Umbilical cord (tissue), 2 donors: ENCODE measurements around the gene DNMT1. TPM values are rescaled to one million over a fixed set of nuclear protein-coding genes. Genes with fewer than 3 reads are reported as not detected.

Experiments used
- DNase-seq: peaks from one replicate; pipeline ENCODE4 v3.0.0-alpha.2; 2015; ENCODE audit warnings: low spot score
- total RNA-seq: library from RNA; depleted of rRNA; stranded (reverse); fragments of >200 nt; gene quantifications from one replicate; pipeline ENCODE4 v1.2.3, GENCODE V29; 2014; ENCODE audit warnings: low replicate concordance; ENCODE audit not compliant: insufficient read depth

DNMT1 gene
- total RNA-seq, 1 donor from 2014 or later: 11.3 TPM

DNA sequence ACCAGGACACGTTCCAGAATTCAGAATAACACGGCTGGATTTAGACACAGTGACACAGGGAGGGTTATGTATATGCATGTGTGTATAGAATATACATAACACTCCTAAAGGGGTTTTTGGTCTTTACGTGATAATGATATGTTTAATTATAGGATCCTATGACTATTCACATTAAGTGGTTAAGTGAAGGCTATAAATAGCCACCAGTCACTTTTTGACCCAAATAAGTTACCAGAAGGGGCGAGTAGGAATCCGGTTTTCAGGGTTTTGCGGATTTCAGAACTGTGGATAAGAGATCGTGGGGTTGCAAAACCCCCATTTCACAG, 99.2 kb downstream of the DNMT1 start:
- no peak for DNase-seq

DNA sequence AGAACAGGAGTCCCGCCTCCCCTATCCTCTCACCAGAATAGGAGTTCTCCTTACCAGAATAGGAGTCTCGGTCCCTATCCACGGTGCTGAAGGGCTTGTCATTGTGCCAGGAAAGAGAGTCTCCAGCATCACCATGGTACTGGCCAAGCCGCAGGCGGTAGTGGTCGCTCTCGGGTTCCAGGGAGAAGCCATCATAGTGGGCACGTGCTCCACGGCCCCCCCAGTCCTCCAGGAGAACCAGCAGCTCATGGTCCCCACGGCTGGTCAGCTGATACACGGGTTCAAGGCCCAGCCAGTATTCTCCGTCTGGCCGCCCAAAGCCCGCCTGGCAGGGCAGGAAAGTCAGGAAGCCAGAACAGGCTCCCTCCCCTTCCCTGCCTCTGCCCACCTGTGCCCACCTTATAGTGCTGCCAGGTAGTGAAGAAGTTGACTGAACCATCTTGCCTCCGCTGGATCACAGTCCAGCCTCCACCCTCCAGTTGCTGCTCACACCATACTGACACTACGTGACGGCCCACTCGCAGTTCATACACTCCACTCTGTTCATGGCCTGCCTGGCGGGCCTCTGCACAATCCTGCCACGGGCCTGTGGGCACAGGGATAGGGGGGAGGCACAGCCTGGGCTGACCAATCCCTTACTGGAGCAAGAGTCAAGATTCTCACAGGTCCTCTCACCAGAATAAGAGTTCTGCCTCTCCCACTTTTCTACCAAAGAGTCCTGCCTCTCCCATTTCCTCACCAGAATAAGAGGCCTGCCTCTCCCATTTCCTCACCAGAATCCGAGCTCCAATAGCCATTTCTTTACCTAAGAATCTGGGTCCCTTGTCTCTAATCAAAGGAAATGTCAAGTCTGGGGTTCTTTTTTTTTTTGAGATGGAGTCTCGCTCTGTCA, 101.2 kb downstream of the DNMT1 start:
- DNase-seq: no peak

DNA sequence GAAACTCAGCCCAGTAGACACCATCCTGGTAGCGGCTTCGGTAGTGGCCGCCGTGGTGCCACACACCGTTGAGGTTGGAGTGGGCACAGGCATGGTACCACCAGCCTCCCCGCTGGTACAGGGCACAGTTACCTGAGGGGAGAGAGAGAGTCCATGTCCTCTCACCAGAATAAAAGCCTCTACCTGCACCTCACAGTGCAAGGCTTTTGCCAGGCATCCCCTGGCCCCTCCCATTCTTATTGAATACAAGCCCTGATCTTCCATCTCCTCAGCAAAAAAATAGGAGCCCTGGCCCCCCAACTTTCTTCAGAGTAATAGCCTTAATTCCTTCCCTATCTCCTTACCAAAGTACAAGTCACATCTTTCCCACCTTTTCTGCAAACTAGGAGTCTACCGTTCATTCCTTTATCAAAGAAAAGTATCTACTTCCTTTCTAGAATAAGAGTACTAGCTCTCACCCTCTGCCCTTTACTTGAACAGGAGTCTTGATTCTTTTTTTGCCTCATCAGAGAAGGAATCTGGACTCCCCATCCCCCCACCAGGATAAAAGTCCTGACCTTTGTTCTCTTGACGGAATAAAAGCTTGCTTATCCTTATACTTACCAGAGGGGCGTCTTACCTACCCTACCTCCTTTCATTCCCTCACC, 102.0 kb downstream of the DNMT1 start:
- DNase-seq: no peak

DNA sequence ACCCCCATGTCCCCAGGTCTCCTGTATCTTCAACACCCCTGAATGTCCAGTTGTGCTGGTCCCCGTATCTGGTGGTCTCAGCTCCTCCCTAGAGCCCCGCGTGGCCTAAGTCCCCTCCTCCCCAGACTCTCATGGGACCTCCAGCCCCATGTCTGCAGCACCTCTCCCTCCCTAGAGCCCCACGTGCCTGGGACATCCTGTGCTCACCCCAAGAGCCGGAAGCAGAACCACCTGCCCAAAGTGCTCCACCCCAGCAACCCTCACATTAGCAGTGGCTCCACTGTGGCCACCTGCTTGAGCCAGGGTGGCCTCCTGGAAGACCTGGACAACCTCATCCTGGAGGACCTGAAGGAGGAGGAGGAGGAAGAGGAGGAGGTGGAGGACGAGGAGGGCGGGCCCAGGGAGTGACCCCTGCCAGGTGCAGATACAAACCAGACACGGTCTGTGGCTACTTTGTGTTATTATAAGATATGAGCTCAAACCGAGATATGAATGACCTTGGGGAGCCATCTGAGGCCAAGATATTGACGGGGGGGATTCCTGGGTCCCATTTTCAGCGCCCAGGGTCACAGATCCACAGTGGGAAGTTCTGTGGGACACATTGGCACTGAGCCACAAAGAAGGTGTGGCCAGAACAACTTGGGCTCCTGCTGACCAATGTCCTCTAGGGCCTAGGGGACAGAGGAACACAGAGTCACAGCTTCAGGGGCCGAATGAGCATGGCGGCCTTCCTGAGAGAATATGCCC, 102.7 kb downstream of the DNMT1 start:
- DNase-seq: no peak

DNA sequence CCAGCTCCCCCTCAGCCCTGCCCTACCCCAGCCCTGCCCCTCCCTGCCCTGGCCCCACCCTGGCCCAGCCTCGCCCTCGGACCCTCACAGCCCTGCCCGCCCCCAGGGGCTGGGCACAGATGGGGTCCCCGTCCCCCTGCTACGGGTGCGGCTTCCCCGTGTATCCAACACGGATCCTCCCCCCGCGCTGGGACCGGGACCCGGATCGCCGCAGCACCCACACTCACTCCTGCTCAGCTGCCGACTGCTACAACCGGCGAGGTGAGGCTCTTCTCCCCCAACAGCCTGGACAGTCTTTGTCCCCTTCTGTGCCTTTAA, 103.4 kb downstream of the DNMT1 start:
- no peak for DNase-seq

DNA sequence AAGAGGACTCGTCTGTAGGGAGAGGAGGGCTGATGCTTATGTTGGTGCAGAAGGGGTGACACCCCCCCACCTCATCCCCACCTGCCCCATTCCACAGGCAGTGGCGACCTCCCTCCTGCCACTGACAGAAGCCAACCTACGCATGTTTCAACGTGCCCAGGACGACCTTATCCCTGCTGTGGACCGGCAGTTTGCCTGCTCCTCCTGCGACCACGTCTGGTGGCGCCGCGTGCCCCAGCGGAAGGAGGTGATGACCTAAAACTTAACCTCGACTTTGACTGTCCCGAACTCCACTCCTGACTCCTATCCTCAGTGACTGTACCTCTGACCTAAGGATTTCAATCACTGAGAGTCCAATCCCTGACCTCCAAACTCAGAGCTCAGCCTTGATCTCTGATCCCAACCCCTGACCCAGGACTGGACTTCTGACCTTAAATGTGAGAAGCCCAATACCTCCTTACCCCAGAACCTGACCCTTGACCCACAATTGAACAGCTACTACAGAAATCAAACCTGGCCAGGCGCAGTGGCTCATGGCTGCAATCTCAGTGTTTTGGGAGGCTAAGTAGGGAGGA, 104.9 kb downstream of the DNMT1 start:
- DNase-seq: no peak

DNA sequence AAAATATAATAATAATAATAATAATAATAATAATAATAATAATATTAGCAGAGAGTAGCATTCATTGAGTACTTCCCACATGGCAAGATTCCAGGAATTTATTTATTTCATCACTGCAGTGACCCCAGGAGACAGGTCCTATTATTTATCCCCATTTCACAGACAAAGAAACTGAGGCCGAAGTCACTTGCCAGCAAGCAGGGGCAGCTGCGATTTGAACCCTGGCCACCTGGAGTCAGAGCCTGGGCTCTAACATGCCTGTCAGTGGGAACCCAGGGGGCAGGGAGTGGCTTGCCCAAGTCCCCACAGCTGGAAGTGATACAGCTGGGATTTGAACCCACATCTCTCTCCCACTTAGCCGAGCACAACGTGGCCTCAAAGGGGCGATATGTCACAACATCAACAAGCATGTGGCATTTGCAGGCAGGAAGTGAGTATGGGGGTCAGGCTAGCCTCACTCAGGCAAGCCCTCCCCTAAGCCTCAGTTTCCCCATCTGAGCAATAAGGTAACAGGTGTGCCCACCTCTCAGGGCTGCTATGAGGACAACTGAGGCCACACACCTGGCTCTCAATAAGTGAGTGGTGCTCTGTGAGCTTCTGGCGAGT, 105.7 kb downstream of the DNMT1 start:
- DNase-seq: no peak

DNA sequence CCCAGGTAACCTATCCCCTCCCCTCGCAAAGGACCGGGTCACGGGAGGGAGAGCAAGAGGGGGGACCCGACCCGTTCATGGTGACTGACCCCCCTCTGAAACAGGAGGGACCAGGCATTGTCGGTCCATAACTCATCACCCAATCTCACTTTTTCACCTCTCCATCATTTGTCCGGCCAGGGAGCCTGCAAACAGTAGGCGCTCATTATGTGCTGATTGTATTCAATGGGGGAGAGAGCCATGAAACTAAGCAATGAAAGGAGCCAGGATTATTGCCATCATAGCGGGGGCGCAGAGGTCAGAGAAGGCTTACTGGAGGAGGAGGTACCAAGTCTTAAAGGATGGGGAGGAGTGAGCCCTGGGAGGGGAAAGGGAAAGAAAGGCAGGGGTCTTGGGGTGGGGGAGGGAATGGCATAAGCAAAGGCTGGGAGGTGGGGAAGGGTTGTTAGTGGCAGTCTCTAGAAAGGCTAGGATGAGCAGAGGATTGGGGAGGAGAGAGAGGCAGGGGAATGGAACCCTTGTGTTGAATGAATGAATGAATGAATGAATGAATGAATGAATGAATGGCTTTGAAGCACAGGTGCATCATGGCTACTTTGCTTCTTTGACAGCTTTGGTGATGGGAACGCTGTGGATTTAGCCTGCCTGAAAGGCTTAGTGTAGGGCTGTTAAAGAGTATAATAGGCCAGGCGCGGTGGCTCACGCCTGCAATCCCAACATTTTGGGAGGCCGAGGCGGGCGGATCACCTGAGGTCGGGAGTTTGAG, 107.3 kb downstream of the DNMT1 start:
- DNase-seq: no peak

DNA sequence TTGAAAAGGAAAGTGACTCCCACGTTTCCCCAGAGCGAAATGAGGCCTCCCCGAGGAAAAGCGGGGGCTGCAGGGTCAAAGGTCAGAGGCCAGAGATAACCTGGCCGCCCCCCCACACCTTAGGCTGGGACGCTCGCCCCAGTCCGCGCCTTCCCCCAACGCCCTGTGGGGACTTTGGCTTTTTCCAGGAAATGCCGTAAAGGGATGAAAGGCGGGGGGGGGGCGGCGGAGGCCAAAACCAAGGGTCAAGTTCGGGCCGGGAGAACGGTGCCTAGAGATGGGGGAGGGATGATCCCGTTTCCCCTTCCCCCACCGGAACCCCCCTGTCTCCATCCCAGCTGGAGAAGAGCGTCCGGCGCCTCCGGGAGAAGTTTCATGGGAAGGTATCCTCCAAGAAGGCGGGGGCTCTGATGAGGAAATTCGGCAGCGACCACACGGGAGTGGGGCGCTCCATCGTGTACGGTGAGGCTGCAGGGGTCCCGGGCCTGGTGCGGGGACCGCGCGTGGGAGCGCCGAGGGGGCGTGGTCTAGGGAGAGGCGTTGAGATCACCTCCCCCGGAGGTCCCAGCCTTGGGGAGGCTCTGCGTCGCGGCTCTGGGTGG, 108.1 kb downstream of the DNMT1 start:
- no peak for DNase-seq

DNA sequence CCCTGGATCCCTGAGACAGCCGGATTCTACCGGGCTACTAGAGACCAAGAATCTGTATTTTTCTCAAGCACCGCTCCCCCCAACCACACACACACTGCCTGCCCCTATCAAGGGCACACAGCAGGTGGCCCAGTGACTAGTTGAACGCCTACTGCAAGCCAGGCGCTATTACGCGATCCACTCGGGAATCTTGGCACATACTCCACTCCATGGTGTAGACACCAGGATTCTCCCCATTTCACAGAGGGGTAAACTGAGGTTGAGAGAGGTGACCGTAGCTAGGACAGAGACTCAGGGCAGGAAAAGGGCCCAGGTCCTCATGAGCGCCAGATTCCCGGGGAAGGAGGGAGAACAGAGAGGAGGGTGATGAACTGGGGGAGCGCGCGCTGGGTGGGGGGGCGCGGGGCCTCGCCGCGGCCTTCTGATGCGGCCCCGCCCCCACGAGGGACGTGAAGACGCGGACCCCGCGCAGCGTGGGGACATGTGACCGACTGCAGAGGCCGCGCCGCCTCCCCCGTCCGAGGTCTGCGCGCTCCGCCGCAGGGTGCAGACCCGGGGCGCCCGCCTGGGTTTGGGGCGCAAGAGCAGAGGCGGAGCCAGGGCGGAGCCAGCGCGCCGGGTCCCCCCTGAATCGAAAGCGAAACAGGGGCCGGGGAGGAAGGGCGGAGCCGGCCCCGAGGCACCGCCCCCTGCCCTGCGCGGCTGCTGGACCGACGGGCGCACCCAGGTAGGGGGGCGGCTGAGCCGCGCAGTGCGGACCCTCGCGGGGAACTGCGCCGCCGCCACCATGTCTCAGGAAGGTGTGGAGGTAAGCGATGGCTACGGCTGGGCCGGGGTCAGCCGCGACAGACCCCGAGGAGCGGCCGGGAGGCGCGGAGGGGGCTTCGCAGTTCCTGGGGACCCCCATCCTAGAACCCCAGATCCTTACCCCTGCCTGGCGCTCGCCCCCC, 108.8 kb downstream of the DNMT1 start, which contains the start of gene SHFL:
TSS of gene SHFL (plus strand) at position 677 of the 950 bp plus-strand sequence. CDS start at position 788, 111 bp downstream.
- peak; percentile 63 for DNase-seq

DNA sequence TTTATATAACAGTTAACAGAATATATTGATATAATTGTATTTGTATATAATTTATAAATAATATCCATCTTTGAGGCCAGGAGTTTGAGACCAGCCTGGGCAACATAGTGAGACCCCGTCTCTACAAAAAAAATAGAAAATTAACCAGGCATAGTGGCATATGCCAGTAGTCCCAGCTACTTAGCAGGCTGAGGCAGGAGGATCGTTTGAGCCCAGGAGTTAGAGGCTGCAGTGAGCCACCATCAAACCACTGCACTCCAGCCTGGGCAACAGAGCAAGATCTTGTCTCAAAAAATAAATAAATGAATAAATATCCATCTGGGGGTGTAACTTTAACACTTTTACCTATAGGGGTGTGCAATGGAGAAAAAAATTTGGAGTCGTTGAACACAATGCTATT, 110.0 kb downstream of the DNMT1 start:
- DNase-seq: no peak

DNA sequence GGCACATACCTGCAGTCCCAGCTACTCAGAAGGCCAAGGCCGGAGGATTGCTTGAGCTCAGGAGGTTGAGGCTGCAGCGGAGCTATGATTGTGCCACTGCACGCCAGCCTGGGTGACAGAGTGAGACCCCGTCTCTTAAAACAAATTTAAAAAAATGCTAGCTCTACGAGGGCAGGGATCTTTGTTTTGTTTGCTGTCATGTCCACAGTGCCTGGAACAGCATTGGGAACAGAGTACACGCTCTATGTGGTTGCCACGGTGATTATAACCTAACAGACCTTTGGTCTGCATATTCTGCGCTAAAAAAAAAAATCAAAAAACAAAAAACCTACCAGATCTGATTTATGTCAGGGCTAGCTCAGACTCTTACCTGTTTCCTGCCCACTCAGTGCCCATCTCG, 110.8 kb downstream of the DNMT1 start:
- DNase-seq: no peak

Other genes with a start within 250 kb of the DNMT1 start
- gene COL5A3, start 184.4 kb downstream of the DNMT1 start, total RNA-seq: 30.3 TPM
- gene RDH8, start 181.5 kb downstream of the DNMT1 start, total RNA-seq: not detected
- 16.9 TPM for gene SHFL, start 108.6 kb downstream of the DNMT1 start, total RNA-seq
- gene ANGPTL6, start 92.3 kb downstream of the DNMT1 start, total RNA-seq: 1.7 TPM
- gene PPAN, start 88.6 kb downstream of the DNMT1 start, total RNA-seq: 26.0 TPM
- gene P2RY11, start 83.3 kb downstream of the DNMT1 start, total RNA-seq: 18.5 TPM
- gene EIF3G, start 75.1 kb downstream of the DNMT1 start, total RNA-seq: 216 TPM
- gene S1PR2, start 36.4 kb upstream of the DNMT1 start, total RNA-seq: 19.0 TPM
- 25.8 TPM for gene MRPL4, start 57.3 kb upstream of the DNMT1 start, total RNA-seq
- gene ICAM1, start 76.2 kb upstream of the DNMT1 start, total RNA-seq: 14.2 TPM
- 4.1 TPM for gene ICAM4, start 92.0 kb upstream of the DNMT1 start, total RNA-seq
- gene ICAM5, start 95.0 kb upstream of the DNMT1 start, total RNA-seq: 3.4 TPM
- gene ZGLP1, start 114.9 kb upstream of the DNMT1 start, total RNA-seq: 1.7 TPM
- 18.3 TPM for gene FDX2, start 121.1 kb upstream of the DNMT1 start, total RNA-seq
- 5.8 TPM for gene RAVER1, start 138.6 kb upstream of the DNMT1 start, total RNA-seq
- gene ICAM3, start 144.7 kb upstream of the DNMT1 start, total RNA-seq: 1.4 TPM
- gene TYK2, start 185.6 kb upstream of the DNMT1 start, total RNA-seq: 71.5 TPM
- gene CDC37, start 208.6 kb upstream of the DNMT1 start, total RNA-seq: 73.9 TPM
- 4.3 TPM for gene PDE4A, start 225.6 kb upstream of the DNMT1 start, total RNA-seq